GM19324 (cell line): ENCODE results near the gene ROR2.

Experiments used
- ATAC-seq: cut with Tn5 transposase; IDR thresholded peaks from one replicate; pipeline ENCODE4 v1.9.1; 2021; ENCODE audit warnings: mild to moderate bottlenecking, moderate library complexity; ENCODE audit not compliant: unreplicated experiment, low FRiP score

The ROR2 gene

DNA sequence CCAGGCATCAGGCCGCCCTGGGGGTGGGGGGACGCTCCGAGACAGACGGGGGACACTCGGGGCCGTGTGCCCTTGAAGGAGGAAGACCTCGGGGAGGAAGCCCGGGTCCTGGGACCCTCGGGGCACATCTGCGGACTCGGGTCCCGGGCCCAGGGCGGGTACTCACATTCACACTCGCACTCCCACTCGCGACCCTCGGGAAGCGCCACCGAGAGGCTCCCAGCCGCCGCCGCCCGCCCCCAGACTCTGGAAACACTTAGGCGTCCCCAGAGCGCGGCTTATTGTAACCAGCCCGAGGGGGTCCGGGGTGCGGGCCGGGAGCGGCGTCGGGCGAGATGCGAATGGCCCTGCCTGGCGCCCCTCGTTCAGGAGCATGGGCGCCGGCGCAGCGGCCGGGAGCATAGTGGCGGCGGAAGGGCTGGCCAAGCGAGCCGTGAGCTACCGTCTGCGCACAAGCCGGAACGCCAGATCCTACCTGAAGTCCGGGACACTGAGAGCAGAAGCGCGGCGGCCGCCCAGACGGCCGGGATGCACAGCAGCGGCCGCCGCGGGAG, 559 bp downstream of the ROR2 start:
- no peak for ATAC-seq

DNA sequence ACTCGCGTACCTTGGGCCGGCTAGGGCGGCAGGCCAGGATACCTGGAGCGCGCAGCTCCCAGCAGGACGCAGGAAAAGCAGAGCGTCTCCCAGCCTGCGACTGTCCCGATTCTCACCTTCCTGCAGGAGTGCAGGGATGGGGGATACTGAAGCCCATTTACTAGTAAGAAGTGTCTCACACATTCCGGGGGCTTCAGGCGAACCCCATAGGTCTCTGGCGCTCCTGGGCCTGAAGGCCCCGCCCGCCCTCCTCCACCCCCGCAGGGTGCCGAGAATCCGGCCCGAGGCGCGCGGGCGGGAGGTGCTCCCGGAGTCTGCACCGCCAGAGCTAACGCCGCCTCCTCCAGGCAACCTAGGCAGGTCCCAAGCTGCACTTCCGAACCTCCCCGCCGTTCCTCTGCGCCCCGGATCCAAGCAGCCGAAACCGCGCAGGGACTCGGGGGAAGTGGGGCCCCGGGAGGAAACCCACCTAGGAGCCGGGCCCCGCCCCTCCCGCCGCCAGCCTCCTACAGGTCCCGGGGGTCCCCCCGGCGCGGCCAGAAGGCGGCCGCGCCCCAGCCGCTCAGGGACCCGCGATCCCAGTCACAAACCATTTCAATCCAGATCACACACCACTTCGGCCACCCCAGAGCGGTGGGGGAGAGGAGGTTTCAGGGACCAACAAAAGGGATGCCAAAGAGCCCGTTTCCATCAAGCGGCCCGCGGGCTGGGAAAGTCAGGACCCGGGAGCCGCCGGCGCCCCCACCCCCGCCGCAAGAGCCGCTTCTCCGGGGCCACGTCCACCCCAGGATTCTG, 1.2 kb downstream of the ROR2 start:
- no peak for ATAC-seq

DNA sequence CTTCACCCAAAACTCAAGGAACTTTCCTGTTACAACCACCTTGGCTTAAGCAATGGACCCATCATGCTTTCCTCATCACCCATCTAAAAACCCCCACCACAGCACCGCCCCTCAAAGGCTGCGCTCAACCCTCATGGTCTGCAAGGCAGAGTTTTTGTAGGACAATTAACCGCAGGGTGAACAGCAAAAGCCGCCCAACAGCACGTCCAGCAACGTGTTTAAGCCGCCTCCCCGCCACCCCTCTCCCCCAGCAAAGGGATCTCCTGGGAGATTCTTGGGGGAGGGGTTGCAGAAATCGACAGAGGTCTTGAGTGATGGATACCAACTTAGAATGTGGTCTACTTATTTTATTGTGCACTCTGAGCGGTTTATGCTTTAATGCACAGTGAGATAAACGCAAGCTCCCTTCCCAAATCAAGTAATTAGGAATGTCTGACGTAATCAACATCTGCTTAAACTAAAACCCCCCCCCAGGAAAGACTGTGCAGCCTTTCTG, 1.9 kb downstream of the ROR2 start:
- no peak for ATAC-seq

DNA sequence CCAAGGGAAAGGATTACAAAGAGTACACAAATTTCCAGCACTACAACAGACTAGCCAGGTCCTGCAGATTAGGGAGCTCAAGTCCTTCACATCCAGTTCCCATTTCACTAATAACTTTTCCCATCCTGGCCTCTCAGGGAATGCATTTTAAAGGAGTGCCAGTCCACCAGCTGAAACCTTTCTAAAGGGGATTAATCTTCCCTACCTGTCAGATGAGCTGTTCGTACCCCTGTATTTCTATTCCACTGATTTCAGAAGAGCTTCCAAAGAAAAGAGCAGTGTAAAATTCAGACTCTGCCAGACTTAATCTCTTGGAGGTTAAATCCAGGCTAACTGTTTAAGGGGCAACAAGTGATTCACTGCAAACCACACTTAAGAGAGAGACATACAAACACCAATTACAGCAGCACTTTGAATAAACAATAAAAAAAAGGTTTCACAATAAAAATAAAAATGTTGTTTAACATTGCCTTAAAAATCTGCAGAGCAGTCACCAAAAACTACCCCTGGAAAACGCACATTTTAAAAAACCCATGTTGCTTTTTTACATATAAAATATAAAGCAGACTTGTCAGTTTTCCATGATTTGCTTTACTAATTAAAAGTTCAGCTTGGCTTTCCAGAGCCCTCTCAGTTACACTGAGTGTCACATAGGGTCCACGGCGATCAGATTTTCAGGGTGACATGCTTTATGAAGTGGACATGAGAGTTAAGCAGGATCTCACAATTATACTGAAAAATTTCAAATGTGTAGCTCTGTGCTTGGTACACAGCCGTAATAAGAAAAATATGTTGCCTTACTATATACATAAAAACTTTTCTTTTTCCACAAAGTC, 3.2 kb downstream of the ROR2 start:
- no peak for ATAC-seq

DNA sequence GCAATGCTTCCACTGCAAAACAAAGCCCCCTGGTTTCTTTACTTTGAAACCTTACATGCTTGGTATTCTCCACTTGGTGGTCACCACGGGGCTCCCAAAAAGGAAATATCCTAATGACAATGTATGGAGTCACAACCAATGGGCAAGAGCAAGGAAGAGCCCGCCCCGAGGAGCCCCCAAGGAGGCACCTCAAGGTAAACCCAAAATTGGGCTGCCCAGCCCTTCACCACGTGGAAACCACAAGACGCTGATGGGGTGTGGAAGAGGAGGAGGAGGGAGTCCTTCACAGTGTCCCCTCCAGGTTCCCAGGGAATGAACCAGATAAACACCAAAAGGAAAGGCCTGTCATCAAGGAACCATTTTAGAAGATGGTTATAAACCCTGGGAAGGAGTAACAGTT, 3.8 kb downstream of the ROR2 start:
- no peak for ATAC-seq

DNA sequence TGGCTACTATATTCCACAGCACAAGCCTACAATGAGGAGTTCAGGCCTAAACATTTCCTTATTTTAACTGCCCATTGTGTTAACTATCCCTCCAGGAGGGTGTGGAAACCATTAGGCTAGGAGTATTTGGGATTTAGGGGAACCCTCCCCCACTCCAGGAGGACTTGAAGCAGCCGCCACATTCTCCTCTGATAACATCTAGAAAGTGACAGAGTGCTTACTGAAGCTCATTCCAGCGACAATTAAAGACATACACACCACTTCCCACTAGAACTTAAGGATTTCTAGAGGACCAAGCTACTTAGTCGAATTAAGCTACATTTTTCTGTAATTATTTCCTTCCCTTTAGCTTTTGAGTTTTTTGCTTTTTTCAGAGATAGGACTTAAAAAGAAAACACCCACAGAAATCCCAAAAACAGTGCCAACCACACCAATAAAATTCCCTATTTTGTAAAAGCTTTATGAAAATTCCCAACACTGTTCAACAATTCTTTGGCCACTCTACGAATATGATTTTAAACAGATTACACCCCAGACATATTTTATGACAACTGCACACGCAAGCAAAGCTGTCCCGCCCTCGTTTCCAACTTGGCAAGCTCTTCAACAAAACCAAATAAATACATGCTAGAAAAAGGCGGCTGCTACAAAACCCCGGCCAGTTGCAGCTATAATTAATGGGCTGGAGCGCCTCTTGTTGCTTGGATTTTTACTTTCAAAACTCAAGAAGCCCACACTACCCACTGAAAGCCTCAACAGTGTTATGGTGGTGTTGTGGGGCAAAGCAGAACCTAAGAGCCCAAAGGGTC, 4.5 kb downstream of the ROR2 start:
- no peak for ATAC-seq

DNA sequence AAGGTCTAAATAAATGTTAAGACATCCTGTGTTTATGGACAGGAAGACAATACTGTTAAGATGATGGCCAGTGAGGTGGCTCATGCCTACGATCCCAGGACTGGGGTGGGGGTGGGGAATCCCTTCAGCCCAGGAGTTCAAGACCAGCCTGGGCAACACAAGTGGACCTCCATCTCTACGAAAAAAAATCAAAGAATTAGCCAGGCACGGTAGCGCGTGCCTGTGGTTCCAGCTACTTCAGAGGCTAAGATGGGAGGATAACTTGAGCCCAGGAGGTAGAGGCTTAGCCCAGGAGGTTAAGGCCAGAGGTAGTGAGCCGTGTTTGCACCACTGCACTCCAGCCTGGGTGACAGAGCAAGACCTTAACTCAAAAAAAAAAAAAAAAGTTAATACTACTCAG, 5.3 kb downstream of the ROR2 start:
- no peak for ATAC-seq

DNA sequence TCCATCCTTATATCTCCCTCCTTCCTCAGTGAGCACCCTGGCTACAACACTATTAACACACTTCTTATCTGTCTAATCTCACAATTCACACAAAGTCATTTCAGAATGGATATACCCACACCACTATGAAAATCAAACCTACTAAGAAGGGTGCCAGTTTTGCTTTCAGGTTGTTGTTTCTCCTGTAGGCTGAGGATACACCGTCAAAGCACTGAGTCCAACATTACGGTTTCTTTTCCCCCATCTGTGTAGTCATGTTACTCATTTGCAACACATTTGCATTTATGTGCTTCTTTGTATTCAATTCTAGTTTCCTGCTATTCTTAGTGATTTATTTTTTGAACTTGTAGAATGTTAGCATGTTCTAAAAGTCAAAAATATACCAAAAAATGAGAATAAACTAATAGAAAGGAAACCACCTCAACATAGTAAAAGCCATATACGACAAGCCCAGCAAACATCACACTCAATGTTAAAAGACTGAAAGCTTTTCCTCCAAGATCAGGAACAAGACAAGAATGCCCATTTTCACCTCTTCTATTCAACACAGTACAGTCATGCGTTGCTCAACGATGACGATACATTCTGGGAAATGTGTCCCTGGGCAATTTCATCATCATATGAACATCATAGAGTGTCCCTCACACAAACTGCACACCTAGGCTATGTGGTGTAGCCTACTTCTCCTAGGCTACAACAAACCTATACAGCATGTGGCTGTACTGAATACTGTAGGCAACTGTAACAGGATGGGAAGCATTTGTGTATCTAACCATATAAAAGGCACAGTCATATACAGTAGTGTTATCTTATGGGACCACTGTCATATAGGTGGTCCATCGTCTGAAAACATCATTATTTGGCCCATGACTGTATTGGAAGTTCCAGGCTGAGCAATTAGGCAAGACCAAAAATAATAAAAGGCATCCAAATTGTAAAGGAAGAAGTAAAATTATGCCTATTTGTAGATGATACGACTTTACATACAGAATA, 6.3 kb downstream of the ROR2 start:
- no peak for ATAC-seq

DNA sequence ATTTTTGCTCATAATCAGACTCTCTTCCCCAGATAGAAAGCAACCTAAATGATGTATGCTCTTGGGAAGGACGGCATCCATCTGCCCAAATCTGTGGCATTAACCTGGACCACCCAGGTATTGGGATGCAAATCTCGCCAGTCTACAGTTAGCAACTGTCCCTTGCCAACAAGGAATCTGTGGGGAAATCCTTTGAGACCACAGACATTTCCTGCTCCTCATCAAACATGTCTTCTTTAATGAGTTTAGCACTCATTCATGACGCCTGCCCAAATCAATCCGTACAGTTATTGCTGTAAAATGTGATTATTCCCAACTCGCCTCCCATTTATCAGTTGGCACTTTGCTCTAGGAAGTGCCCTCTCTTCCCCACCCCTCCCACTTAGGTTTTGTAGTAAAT, 7.8 kb downstream of the ROR2 start:
- no peak for ATAC-seq

DNA sequence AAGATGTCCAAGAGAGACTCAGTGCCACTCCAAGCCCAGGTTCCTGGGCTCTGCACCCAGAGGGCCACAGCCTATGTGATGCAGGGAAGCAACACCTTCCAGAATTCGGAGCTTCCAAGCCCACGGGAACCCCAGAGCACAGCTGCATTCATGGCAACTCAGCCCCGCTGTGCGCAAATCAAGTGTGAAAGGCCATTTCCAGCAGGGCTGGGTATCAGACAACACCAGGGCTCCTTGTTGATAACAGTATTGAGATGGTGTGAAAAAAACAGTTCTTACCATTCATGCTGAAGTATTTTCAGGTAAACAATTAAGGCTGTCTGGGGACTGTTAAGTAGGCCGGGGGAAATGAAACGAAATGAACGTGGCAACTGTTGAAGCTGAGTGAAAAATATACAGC, 10.1 kb downstream of the ROR2 start:
- no peak for ATAC-seq

DNA sequence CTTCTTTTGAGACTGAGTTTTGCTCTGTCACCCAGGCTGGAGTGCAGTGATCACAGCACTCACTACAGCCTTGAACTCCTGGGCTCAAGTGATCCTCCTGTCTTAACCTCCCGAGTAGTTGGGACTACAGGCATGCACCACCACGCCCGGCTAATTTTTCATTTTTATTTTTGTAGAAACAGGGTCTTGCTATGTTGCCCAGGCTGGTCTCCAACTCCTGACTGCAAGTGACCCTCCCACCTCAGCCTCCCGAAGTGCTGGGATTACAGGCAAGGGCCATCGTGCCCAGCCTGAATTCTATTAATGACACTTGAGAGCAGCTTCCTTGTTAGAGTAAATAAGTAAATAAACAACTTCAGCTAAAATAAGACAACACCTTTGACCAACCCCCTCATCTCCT, 12.3 kb downstream of the ROR2 start:
- no peak for ATAC-seq

DNA sequence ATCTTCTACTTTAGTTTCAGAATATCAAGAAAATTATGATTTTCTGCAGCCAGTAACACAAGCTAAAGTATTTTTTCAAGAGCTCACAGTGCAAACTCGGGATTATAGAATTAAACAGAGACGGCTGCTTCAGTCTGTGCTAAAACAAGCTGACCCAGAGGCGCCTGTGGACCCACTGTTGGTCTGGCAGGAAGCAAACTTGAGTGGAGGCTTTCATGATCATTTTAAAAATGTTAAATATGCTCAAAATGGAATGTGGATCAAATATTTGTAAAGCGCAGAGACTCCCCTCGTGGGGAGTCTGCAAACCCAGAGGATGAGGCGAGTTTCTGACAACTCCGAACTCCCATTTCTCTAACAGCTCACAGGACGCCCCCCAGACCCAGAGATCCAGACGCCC, 13.0 kb downstream of the ROR2 start:
- ATAC-seq: no peak

DNA sequence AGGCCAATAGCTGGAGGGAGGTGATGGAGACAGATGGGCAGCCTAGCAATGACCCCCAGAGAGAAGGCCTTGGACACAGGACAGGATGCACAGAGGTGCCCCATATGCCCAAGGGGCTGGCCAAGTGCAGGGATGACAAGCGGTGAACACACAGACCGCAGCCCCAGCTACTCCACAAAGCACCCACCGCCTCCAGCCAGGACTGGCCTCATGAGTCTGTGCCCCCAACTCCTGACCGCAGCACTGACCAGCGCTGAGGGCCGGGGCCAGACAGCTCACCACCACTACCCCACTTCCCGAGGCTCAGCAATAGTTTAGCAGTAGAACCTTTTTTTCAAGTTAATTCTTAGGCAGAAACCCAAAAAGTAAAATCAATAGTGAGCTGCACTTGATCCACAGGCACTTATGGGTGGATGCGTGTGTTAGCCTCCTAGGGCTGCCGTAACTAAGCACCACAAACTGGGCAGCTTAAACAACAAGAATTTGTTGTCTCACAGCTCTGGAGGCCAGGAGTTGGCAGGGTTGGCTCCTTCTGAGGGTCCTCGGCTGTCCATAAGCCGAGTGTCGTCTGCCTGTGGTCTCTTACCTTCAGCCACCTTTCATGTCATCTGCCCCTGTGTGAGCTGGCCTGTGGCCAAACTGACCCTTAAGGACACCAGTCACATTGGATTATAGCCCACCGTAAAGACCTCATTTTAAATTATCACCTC, 14.1 kb downstream of the ROR2 start:
- ATAC-seq: no peak

DNA sequence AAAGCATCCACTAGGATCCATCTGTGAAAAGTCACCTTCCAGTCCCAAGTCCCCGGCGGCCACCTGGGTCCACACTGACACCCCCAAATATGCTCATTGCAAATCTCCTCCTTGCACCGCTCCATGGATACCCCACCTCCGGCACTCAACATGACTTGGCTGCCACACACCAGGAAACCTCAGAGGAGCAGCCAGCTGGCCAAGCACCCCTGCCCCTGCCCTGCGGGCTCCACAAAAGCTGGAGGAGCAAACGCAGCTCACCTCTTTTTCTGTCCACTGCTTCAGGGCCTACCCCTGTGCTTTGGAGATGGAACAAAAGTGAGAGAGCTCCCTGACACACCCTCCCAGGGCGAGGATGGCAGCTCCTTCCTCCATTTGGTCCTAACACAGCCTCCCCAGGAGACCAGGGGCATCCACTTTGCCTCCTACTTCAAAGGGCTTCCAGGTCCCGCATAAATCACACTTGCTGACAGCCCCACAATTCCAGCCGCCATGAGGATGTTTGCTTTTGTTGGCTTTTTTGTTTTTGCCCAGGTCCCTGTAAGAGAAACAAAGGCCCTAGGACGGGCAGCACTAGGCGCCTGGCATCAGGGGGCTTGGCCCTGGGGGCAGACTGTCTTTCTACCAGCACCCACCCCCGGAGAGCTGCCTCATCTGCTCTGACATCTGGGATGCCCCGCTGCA, 14.8 kb downstream of the ROR2 start:
- no peak for ATAC-seq

DNA sequence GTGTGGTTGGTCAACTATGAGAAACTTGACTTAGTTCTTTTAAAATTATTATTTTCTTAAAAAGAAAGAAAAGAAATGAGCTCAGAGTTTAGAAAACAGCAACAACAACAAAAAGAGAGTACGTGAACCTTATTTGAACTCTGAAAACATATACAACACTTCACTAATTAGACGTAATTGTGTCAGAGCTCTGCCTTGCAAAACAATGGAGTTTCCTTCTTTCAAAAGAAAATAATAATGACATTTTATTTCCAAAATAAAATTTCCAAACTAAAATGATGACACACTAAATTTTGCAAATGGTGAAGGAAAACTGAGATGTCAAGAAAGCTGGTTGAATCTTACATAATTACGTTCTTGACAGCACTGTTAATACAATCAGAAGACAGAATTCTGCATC, 15.4 kb downstream of the ROR2 start:
- no peak for ATAC-seq

DNA sequence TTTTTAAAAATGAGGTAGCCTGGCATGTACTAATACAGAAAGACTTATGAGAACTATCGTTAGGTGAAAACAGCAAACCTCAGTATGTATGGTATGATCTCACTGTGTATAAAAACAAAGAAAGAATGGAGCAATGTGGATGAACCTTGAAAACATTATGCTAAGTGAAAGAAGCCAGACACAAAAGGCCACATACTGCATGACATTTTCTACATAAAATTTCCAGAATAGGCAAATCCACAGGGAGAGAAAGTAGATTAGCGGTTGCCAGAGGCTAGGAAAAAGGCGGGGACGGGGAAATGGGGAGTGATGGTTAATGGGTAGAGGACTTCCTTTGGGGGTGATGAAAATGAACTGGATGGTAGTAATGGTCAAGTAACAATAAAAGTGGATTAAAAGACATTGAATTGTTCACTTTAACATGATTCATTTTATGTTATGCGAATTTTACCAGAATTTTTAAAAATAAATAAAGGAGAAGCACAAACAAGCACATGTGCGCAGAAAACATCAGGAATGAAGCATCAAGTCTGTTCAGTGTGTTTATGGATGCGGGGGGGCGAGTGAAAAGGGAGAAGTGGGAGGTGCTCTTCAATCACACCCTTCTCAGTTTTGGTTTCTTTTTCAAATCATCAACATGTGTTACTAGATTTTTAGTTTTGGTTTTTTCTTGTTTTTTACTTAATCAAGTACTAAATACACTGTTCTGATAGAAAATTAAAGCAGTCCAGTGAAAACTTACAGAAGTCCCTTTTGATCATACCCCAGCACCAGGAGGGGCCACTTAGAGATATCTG, 16.3 kb downstream of the ROR2 start:
- ATAC-seq: no peak

DNA sequence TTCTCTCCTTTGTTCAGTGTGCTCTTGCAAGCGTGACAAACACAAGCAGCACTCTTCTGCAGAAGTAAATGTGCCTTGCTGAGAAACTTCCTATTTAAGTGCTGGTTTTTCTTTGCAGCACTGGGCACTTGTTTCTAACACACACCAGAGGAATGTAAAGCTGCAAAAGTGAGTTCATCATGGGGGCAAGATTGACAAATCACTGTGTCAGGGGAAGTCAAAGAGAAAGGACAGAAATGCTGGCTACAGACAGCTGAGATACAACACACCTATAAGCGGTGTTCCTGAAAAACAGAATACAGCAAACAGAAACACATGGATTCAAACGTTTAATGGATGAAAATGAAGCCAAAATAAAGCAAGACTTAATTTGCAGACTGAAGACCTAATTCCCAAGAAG, 19.6 kb downstream of the ROR2 start:
- ATAC-seq: no peak

DNA sequence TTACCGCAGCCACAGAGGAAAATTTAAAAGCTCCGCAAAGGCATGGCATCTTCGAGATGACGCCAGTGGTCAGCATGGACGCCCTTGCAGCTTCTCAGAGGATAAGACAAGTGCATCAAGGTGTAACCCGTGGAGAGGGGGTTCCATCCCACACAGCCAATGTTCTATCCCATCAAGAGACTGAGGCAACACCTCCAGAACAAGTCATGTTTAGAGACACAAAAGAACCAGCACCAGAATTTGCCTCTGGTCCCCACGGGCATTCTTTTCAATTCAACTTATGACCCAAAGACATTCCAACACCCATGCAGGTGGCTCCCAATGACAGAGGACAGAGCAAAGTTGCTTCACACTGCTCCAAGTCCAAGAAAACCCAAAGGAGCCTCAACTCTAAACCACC, 20.7 kb downstream of the ROR2 start:
- no peak for ATAC-seq
